ENCODE results near the gene MED17.
"Not testable (repeated sequence)": the region's sequence is repeated elsewhere in the genome, so short reads cannot be mapped to it uniquely, and the experiment has no call there.

Gene MED17

GRCh38 chr11:93757924-93758865, 25.9 kb upstream of the MED17 start:
- TF ChIP-seq, protein P1, sequence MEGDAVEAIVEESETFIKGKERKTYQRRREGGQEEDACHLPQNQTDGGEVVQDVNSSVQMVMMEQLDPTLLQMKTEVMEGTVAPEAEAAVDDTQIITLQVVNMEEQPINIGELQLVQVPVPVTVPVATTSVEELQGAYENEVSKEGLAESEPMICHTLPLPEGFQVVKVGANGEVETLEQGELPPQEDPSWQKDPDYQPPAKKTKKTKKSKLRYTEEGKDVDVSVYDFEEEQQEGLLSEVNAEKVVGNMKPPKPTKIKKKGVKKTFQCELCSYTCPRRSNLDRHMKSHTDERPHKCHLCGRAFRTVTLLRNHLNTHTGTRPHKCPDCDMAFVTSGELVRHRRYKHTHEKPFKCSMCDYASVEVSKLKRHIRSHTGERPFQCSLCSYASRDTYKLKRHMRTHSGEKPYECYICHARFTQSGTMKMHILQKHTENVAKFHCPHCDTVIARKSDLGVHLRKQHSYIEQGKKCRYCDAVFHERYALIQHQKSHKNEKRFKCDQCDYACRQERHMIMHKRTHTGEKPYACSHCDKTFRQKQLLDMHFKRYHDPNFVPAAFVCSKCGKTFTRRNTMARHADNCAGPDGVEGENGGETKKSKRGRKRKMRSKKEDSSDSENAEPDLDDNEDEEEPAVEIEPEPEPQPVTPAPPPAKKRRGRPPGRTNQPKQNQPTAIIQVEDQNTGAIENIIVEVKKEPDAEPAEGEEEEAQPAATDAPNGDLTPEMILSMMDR (IDR thresholded peaks at IDR 0.05; ENCODE audit: insufficient read depth, low read depth, low read length, missing control alignments): no peak
- no peak overlapping the region for H3K4me3 ChIP-seq (ENCODE audit: low read depth, low read length)
- DNase-seq (ENCODE audit: low read depth): no peak

GRCh38 chr11:93759123-93759522, 25.0 kb upstream of the MED17 start:
- DNase-seq (ENCODE audit: low read depth); H3K4me3 ChIP-seq (ENCODE audit: low read depth, low read length): not testable (repeated sequence)

DNA sequence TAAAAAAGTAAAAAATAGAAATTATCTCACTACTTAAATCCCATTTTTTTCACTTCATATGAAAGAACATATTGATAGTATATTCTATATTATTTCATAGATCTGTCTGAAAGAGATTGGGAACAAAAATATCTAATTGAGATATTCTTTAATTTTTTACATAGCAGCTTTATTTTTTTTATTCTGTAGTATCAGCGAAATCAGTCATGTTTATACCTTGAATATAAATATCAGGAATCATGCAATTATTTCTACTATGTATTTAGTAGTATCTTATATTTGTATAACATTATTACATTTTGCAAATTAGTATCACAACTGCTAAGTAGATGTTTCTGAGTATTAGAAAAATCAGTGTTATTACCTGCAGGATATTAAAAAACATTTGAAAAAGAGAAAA, 22.2 kb upstream of the MED17 start:
- TF ChIP-seq, protein P1 (IDR thresholded peaks at IDR 0.05; ENCODE audit: insufficient read depth, low read depth, low read length, missing control alignments): no peak
- no peak overlapping the region for H3K4me3 ChIP-seq (ENCODE audit: low read depth, low read length)
- DNase-seq (ENCODE audit: low read depth): no peak

- TF ChIP-seq, protein P1 (IDR thresholded peaks at IDR 0.05; ENCODE audit: insufficient read depth, low read depth, low read length, missing control alignments): no peak
- H3K4me3 ChIP-seq (ENCODE audit: low read depth, low read length): no peak overlapping the region
- DNase-seq (ENCODE audit: low read depth): no peak
Measured at GRCh38 chr11:93765551-93765950, 18.5 kb upstream of the MED17 start.

DNA sequence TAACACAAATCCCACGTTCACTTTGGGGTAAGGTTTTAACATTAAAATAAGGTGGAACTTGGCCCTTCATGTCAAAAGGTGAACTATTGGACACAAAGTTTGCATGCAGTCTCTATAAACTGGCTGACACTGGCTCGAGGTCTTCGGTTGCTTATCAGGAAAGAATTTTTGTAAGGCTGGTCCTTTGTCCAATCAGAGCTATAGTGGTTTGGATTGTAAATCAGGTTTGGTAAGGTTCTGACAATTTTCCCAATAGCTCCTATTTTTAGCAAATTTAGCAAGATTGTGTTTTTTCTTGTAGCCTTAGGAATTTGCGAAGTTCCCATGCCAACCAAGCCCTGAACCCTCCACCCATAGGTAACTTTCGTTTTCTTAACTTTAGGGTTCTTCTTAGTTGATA, 17.6 kb upstream of the MED17 start:
- H3K4me3 ChIP-seq (ENCODE audit: low read depth, low read length): no peak overlapping the region
- DNase-seq (ENCODE audit: low read depth): no peak
- TF ChIP-seq, protein P1 (IDR thresholded peaks at IDR 0.05; ENCODE audit: insufficient read depth, low read depth, low read length, missing control alignments): no peak

DNA sequence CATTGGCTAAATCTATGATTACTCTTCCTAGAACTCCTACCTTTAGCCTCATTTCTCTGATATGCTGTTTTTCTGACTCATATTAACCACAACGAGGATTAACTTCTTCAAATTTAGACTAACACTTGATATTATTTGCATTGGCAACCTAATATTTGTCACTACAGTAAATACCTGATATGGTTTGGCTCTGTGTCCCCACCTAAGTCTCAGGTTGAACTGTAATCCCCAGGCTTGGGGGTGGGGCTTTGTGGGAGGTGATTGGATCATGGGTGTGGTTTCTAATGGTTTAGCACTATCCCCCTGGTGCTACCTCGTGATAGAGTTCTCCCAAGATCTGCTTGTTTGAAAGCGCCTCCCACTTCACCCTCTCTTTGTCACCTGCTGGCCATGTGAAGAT, 17.1 kb upstream of the MED17 start:
- no peak overlapping the region for H3K4me3 ChIP-seq (ENCODE audit: low read depth, low read length)
- TF ChIP-seq, protein P1 (IDR thresholded peaks at IDR 0.05; ENCODE audit: insufficient read depth, low read depth, low read length, missing control alignments): no peak

DNA sequence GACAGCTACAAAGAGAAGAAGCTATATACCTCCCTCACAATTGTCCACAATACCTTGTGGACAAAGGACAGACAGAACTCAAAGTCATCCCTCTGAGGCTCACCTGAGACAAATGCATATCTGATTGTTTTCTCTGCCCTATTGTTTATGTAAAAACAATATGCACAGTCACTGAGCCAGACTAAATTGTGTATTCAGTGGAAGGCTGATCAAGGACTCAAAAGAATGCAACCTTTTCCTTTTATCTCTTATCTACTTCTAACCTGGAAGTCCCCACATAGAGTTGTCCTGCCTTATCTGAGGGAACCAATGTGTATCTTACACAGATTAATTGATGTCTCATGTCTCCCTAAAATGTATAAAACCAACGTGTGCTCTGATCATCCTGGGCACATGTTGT, 13.9 kb upstream of the MED17 start:
- TF ChIP-seq, protein P1 (IDR thresholded peaks at IDR 0.05; ENCODE audit: insufficient read depth, low read depth, low read length, missing control alignments): no peak
- no peak for DNase-seq (ENCODE audit: low read depth)
- no peak overlapping the region for H3K4me3 ChIP-seq (ENCODE audit: low read depth, low read length)

More for the DNA sequence above, 17.1 kb upstream of the MED17 start:
- DNase-seq (ENCODE audit: low read depth): no peak

All from GM12865 (cell line).